ENCODE results near the gene LRCH1. TPM values are rescaled to one million over a fixed set of nuclear protein-coding genes. Genes with fewer than 3 reads are reported as not detected.

LRCH1 gene
- polyA plus RNA-seq, 1 donor, result 37.8 TPM

DNA sequence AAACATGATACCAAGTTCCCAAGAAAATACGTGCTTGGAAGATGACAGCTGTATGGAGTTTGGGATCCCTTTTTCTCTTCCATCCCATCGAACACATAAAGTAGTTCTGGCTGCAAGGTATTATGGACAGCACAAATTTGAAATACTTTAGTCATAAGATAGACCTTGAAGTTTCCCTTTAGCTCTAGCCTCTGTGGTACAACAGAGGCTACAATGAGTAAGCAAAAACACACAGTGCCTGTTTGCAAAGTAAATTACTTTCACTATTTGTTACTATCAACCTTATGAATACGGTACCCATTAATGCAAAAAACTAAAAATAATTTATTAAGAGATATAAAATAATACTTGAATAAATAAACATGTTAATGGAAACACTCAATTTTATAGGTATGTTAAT is 21.0 kb upstream of the LRCH1 start:
- no peak for DNase-seq

- DNase-seq, result no peak
These were observed 18.0 kb upstream of the LRCH1 start for GRCh38 chr13:46535002-46535401.

DNA sequence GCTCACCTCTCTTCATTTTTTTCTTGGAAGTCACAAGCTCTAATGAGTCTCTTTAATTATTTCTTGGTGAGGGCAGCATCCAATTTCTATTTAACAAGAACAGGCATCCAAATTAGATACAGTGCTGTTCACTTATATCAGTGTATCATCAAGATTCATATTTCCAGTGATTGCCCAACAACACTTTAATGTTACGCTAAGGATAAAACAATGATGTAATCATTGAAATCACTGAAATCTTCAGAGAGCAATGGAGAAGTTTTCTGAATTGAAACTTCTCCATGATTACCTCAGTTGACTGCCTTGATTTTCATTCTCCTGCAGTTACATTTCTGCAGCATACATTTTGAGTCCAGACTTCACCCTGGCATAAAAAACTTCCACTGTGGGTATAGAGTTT is 17.1 kb upstream of the LRCH1 start:
- no peak for DNase-seq

DNA sequence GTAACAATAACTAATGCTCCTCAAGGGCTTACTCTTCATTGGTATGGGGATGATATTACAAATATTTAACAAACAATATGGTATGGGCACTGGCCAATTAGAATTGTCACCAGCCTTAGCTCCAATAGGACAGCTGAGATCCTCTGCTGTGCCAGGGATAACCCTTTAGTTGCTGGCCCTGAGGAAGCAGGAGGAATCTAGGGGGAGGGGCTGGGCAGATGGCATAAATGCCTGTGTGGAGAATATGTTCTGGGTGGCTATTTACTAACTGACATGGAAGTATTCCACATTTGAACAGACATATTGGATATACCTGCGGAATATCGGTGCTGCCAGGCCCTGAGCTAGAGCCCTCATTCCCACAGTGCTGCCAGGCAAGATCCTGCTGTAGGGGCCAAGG is 16.6 kb upstream of the LRCH1 start:
- DNase-seq, result no peak

GRCh38 chr13:46539231-46539630 is 13.7 kb upstream of the LRCH1 start:
- DNase-seq, result no peak

GRCh38 chr13:46541210-46541609 is 11.8 kb upstream of the LRCH1 start:
- no peak for DNase-seq

DNA sequence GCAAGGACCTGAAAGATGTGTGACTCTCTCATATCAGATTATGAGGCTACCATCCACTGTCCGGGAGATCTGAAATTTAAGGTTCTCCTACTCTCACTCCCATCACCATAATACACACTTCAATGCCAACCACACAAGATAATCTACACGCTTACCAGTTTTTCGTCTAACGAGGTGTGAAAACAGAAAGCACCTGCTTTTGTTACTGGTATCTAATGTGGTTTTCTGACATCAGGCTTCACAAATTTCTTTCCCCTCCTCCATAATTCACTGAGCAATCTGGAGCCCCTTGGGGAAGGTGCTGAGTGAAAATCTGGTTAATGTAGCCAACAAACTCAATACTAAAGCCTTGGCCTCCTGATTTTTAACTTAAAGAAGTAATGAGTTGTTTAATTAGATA is 10.1 kb upstream of the LRCH1 start:
- DNase-seq, result no peak

DNA sequence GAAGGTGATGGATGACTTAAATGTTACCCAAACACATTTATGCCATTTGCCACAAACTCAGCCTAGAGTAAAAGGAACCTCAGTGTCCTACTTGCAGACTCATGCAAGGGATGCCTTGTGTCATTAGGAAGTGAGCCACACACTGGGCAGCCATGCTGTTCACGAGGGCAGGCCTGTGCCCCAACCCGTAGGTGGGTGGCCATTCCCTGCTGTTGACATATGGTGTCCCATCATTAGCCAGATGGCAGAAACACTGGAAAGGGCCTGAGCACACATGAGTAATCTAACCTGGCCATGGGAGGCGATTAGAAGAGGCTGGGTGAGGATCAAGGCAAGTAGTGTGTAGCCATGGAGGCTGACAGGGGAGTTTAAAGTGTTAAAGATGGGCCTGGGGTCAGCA is 9.7 kb upstream of the LRCH1 start:
- DNase-seq, result no peak

DNA sequence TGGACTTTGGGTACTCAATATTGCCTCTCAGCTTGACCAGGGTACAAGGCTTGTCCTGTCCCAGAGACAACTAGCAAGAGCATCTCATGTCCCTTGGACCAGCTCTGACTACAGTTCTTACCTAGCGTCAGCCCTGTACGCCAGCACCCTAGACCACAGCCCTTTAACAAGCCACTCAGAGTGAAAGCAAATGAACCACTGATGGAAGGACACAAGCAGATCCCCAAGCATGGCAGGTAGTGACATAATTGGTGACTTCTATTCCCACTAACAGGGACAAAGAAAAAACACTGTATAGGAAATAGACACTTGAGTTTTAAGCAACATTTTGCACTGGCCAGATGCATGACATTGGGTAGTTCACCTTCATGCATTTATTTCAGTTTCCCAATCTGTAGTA is 8.8 kb upstream of the LRCH1 start:
- DNase-seq, result no peak

- no peak for DNase-seq
These were observed 8.2 kb upstream of the LRCH1 start for GRCh38 chr13:46544811-46545210.

DNA sequence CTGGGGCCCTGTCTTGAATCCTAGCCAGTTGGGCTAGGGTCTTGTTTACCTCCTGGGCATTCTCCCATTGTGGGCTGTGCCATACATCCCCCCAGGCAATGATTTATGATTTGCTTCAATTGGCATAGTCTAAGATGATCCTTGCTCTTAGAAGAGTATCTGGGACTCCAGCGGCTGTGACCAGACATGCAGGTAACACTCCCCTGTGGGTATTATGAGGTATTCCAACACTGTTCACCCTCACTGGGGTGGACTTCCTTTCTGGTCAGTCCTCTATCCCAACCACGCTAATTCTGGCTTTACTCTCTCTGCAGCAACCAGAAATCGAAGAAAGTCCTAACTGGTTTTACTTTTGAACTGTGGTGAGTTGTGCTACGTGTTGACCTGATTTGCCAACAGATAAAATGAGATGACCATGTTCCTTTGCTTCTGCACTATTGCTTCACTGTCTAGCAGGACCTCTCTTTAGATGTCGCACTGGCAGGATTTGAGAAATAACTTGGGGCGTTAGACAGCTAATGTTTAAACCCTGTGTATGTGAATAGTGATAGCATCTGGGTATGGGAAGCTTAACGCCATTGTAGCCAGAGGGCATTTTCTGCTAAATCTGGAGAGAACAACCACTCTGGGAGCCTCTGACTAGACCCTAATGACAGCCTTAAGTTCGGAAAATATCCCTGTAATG is 6.7 kb upstream of the LRCH1 start:
- DNase-seq, result no peak

DNA sequence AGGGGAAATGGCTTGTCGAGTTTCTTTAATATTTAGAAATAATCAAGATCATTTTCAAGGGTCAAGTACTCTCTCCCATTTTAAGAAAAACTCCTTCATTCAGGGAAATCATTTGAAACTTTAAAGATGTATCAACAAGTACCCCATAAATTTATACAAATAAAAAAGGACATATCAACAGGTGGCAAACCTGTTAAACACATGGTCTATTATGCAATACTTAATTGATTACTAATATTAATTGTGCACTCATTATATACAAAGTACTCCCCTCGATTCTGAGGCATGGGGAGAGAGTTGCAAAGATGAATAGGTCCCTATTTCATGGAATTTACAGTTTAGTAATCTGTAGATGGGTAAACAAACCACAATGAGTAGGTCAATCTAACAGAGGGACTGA is 2.1 kb upstream of the LRCH1 start:
- DNase-seq, result no peak

DNA sequence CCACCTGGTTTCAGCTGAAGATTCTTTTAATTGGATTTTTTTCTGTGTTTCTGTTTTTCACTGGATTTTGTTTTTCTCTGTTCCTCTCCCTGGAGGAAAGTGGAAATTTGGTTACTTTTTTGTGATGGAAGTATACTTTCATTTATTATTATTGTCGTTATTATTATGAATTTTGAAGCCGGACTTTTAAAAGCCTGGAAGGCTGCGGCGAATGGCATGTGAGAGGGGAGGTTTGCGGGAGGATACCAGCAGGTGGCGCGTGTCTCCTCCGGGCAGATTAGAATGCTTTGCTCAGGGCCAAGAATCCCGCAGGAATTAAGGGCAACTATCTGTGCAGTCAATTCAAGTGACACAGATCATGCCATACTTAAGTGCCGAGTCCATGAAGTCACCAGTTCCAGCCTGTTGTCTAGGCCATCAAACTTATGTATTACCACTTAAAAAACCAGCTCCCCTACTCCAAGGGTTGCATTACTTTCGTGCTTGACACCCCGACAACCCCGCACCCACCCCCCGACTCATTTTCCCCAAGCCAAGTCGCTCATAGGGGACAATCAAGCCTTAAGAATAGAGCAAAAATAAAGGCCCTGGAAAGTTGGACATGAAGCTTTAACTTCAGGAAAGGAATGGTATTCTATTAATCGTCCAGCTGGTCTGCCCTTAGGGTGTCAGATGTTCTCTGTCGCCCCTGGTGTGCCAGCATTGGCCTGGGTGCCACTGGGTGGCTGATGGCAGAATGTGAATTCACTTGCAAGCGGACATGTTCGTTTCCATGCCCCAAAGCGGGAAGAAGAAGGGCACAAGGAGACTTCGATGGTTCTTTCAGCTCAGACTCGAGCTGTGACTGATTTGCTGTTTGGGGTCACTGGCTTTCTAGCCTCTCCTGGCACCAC is 1.3 kb upstream of the LRCH1 start:
- DNase-seq, result peak; percentile 56

- no peak for DNase-seq
These were observed 677 bp upstream of the LRCH1 start for GRCh38 chr13:46552303-46552682.

- no peak for DNase-seq
These were observed 533 bp downstream of the LRCH1 start for GRCh38 chr13:46553521-46553885.

- peak; percentile 71 for DNase-seq
These were observed 1.2 kb downstream of the LRCH1 start for GRCh38 chr13:46553886-46554858.

DNA sequence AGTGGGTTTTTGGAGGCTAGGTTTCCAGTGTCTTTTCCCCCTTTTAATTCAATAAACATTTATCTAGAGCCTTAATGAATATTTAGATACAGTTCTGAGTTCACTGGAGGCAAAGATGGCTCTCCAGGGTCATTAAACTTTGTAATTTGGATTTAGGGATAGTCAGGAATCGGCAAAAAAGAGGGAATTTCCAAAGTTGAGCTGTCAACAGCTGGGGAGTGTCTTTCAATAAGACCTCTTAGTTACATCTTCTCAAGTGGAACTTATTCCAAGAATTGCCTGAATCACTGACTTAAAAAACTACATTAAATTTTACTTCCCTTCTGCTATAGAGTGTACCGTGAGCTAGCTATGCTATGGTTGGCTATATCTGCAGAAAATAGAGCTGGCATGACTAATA is 2.0 kb downstream of the LRCH1 start:
- DNase-seq, result no peak

- no peak for DNase-seq
These were observed 2.9 kb downstream of the LRCH1 start for GRCh38 chr13:46555722-46556417.

DNA sequence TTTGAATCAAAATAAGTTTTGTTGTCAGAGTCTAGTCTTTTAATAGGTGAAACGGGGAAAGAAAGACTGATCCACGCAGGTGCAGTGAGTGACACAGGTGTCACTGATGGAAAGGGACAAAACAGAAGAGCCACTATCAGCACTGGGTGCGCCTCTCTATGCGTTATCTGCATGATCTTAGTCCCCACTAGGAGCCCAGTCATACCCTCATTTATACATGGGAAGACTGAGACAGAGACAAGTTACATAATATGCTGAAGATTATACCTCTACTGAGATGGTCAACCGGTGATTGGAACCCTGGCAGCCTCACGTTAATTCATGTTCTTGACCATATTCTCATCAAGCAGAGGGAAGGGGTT is 3.4 kb downstream of the LRCH1 start:
- DNase-seq, result no peak

DNA sequence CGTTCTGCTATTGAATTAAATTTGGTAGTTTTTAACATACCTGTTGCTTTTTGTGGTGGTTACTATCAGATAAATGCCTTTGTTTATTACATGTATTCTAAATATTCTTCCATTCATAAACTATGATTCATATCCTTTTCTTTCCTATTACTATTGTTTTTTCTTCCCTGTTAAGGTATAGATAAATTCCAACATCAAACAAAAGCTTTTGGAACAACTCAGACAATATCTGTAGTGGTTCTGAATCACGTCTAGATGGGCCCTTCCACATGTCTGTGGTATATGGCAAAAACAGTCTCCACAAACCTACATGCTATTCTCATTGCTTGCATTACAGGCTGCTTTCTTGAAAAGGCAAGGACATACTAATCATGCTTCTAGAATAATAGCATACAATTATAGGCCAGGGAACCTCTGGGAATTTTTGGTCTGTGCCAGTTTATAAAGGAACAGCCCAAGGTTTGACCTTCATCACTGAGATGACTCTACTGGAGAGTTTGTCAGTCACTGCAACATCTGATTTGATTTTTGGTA is 6.4 kb downstream of the LRCH1 start:
- no peak for DNase-seq

- no peak for DNase-seq
These were observed 7.8 kb downstream of the LRCH1 start for GRCh38 chr13:46560778-46561177.

GRCh38 chr13:46561286-46561685 is 8.3 kb downstream of the LRCH1 start:
- no peak for DNase-seq

All from left kidney (tissue), 2 donors.